Pons (tissue), 1 donor: Measurements from ENCODE around the gene MSANTD7.
"Not testable (repeated sequence)": the region's sequence is repeated elsewhere in the genome, so short reads cannot be mapped to it uniquely, and the experiment has no call there.

ENCODE experiments used
- DNase-seq: peaks from one replicate; pipeline ENCODE4 v3.0.0-alpha.2; 2016; ENCODE audit warnings: low spot score

Gene MSANTD7

DNA sequence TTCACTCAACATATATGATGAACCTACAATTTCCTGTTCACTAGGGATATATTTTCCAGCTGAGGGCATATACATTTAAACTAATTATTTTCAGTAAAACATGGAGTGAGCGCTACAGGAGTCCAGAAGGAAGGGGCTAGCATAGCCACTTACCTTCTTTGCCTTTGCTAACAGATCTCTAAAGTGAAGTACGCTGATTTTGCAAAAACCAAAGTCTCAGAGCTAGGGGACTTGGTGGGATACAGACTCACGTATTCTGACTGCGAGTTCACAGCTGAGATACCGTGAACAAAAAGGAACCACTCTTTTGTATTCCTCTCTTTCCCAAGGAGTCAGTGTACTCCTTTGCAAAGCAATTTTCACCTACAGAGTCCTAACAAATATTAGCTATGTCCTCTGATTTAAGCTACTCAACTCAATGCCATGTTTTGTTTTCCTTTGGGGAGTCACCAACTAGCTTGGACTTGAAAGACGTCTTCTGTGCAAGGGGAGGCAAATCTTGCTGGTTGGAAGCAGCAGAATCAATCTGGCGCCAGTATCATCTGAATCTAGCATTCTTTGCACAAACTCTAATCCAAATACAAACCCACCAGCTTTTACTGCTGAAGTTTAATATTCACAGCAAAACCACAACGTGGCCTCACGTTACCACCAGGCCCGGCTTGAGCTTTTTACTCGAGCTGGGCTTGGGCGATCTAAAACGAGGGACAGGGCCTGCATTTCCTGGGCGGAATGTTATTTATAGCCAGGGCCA, 926 bp upstream of the MSANTD7 start:
- DNase-seq, result peak; percentile 67

- DNase-seq, result peak; percentile 8
Measured at GRCh38 chr10:14838582-14839304, 637 bp downstream of the MSANTD7 start.

- no peak for DNase-seq
Measured at GRCh38 chr10:14839305-14839695, 1.2 kb downstream of the MSANTD7 start.

GRCh38 chr10:14840178-14840577, 2.1 kb downstream of the MSANTD7 start:
- no peak for DNase-seq

GRCh38 chr10:14843327-14843988, 5.4 kb downstream of the MSANTD7 start:
- DNase-seq, result no peak

DNA sequence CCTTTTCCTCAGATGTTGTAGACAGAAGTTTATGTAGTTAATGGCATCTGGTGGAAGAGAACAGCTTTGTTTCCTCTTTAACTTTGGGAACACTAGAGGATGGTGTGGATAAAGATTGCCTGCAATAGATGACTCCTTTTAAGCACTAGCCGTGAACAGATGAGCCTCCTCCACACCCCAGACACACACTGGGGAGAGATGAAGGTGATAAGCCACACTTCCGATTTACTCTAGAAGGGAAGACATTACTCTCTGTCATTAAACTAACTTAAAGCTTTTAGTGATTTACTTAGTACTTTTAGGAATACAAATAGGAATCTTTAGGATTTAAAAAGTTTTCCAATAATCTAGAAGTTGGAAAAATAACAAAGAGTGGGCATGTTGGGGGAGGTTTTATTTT, 6.8 kb downstream of the MSANTD7 start:
- DNase-seq, result no peak

- no peak for DNase-seq
Measured at GRCh38 chr10:14852236-14852635, 14.1 kb downstream of the MSANTD7 start.

GRCh38 chr10:14855453-14855852, 17.3 kb downstream of the MSANTD7 start:
- no peak for DNase-seq

GRCh38 chr10:14858338-14858960, 20.3 kb downstream of the MSANTD7 start:
- DNase-seq, result no peak

GRCh38 chr10:14859043-14859442, 20.9 kb downstream of the MSANTD7 start:
- no peak for DNase-seq

DNA sequence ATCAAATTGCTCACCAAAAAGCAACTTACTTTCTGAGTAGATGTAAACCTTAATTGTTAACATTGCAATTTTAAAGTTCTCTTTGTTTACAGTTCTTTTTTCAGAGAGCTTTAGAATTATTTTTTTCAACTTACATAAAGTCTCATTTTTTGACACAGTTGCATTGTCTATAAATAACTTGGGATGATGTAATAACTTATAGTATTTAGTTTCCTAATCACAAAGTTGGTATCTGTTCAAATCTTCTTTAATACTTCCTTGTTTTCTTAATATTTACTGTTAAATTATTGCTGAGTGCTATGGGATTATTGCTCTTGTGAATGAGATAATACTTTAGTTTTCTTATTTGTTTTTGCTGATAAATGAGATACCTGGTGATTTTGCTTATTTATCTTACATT, 21.7 kb downstream of the MSANTD7 start:
- DNase-seq, result no peak

DNA sequence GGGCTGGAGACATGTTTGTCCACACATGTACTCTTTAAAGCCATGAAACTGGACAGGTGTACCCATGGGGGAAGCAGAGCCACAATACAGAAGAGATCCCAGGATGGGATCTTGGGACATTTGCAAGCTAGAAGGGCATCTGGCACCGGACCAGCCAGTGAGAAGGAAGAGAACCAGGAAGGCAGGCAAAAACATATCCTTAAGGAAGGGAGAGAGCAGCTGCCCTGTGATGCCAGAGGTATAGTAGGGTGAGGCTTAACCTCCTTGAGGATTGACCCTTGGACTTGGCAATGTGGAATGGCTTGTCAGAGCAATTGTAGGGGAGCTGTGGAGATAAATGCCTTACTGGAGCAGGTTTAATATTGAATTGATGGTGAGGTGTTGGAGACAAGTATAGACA, 22.7 kb downstream of the MSANTD7 start:
- DNase-seq, result no peak

DNA sequence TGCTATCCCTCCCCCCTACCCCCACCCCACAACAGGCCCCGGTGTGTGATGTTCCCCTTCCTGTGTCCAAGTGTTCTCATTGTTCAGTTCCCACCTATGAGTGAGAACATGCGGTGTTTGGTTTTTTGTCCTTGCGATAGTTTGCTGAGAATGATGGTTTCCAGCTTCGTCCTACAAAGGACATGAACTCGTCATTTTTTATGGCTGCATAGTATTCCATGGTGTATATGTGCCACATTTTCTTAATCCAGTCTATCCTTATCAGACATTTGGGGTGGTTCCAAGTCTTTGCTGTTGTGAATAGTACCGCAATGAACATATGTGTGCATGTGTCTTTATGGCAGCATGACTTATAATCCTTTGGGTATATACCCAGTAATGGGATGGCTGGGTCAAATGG, 26.4 kb downstream of the MSANTD7 start:
- DNase-seq, result not testable (repeated sequence)

GRCh38 chr10:14864871-14865270, 26.8 kb downstream of the MSANTD7 start:
- DNase-seq, result not testable (repeated sequence)

- no peak for DNase-seq
Measured at GRCh38 chr10:14873090-14873760, 35.1 kb downstream of the MSANTD7 start.

DNA sequence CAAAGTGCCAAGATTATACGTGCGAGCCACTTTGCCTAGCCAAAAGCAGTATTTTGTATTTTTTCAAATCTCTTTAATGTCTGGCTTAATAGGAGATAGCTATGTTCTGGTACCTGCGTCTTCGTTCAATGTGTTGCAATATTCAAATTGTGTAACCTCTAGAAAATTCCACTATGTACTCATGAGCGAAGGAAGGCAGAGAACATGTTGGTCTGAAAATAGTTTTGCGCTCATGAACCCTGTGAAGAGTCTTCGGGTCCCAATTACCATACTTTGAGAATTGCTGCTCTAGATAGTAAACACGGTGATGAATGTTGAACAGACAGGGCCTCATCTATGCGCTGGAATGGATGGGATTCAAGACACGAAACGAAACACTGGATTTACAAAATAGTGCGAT, 37.8 kb downstream of the MSANTD7 start:
- DNase-seq, result no peak

DNA sequence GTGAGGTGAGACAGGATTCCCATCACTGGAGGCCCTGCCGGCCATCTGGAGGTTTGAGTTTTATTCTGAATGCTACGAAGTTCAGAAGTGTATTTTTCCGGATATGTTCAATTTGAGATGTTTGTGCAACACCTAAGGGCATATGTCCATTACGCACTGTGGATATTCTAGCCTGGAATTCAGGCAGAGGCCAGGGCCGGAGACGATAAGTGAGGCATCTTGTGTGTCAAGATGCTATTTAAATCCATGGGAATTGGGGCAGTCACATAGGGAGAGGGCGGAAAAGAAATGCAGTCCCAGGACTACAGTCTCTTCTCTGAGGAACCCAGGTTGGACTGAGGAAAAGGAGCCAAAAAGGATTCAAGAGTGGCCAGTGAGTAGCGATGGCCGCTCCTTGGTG, 38.7 kb downstream of the MSANTD7 start:
- DNase-seq, result no peak

DNA sequence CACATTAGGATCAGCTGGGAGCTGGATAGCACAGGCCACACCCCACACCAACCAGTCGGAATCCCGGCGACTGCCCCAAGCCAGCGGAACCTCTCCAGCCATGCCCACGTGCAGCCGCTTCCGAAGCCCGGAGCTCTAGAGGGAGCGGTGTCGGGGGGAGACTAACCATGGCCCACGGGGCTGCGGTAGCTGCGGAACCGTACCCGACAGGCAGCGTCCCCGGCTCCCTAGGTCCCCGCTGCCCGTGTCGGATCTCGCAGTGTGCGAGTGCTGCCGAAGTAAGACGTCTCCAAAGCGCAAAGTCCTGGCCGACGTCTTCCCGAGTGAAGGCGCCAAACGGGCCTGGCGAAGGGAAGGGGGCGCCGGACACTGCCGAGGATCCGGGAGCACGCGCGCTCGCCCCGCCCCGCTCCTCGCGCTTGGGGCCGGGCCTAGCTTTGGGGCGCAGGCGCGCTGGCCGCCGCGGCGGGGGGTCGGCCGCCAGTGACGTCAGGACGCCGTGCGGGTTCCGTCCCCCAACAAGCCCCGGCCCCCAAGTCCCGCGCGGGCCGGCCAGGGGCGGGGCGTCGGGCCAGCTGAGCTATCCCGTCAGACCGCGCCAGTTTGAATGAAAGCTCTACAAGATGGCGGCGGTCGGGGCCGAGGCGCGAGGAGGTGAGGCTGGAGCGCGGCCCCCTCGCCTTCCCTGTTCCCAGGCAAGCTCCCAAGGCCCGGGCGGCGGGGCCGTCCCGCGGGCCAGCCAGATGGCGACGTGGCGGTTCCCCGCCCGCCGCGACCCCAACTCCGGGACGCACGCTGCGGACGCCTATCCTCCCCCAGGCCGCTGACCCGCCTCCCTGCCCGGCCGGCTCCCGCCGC, 40.4 kb downstream of the MSANTD7 start, which contains the start of gene SUV39H2:
TSS of gene SUV39H2 (plus strand) at position 601 of the 858 bp plus-strand sequence. CDS start at position 624, 23 bp downstream.
- peak; percentile 94 for DNase-seq

- no peak for DNase-seq
Measured at GRCh38 chr10:14879124-14879927, 41.2 kb downstream of the MSANTD7 start.

- DNase-seq, result no peak
Measured at GRCh38 chr10:14879928-14880193, 41.8 kb downstream of the MSANTD7 start.
